SK-N-SH (cell line): ENCODE results near the gene C8G. TPM values are rescaled to one million over a fixed set of nuclear protein-coding genes. Genes with fewer than 3 reads are reported as not detected.

Experiments used
- CTCF ChIA-PET: fragments of 300-600, 350-600 bp; formaldehyde crosslinking; extraction: SDS; loops from one replicate; lab custom pipeline; 2021; lab: Yijun Ruan, JAX
- POLR2A ChIA-PET: fragments of 350-600 bp; sonication (Branson Sonifier 250); formaldehyde crosslinking; extraction: SDS; loops from one replicate; lab custom pipeline; 2020; ENCODE audit warnings: antibody characterized with exemption, inconsistent platforms; lab: Yijun Ruan, JAX
- DNase-seq: peaks from one replicate; pipeline ENCODE4 v3.0.0; 2012
- H2AFZ ChIP-seq: fragments of 200-600 bp; sonication (generic); 2 replicates; pipeline ENCODE4 v1.8.1; 2016; ENCODE audit warnings: antibody characterized with exemption, mild to moderate bottlenecking, low read depth
- H3F3A ChIP-seq: fragments of 200-600 bp; sonication (generic); replicated peaks from 2 replicates; pipeline ENCODE3; 2016; ENCODE audit warnings: antibody characterized with exemption, mild to moderate bottlenecking; ENCODE audit not compliant: insufficient read depth
- H3K27ac ChIP-seq, 2 experiments: fragments of 200-500 bp in 1 of 2; fragments of 200-600 bp in 1 of 2; sonication (Bioruptor generic) in 1 of 2; sonication (generic), shearing (Covaris generic) in 1 of 2; 2 replicates each; pipeline versions ENCODE4 v1.5.1 to v1.6.1; 2014 to 2016; ENCODE audit warnings: low read depth in 2 of 2, inconsistent platforms in 1 of 2, low read length in 1 of 2, mild to moderate bottlenecking in 1 of 2, mixed read lengths in 1 of 2
- H3K27me3 ChIP-seq: fragments of 200-600 bp; sonication (generic), shearing (Covaris generic); 2 replicates; pipeline ENCODE4 v1.6.1; 2016; ENCODE audit warnings: mixed run types; ENCODE audit not compliant: insufficient read depth
- H3K36me3 ChIP-seq, 2 experiments: fragments of 200-500 bp in 1 of 2; fragments of 200-600 bp in 1 of 2; sonication (Bioruptor generic) in 1 of 2; sonication (generic) in 1 of 2; replicated peaks in 1 of 2; 2 replicates each; pipeline versions ENCODE3 to v1.5.1; 2014 to 2016; ENCODE audit warnings: low read length in 1 of 2, mild to moderate bottlenecking in 1 of 2; ENCODE audit not compliant: insufficient read depth in 2 of 2, control insufficient read depth in 1 of 2
- H3K4me1 ChIP-seq, 2 experiments: fragments of 200-500 bp in 1 of 2; fragments of 200-600 bp in 1 of 2; sonication (Bioruptor generic) in 1 of 2; sonication (generic), shearing (Covaris generic) in 1 of 2; 2 replicates each; pipeline versions ENCODE4 v1.5.1 to v1.6.1; 2014 to 2016; ENCODE audit warnings: low read depth in 1 of 2, low read length in 1 of 2, mixed run types in 1 of 2; ENCODE audit not compliant: insufficient read depth in 2 of 2, control insufficient read depth in 1 of 2
- H3K4me2 ChIP-seq: fragments of 200-600 bp; sonication (generic), shearing (Covaris generic); 2 replicates; pipeline ENCODE4 v1.6.1; 2017; ENCODE audit warnings: mixed run types
- H3K4me3 ChIP-seq, 2 experiments: fragments of 200-500 bp in 1 of 2; fragments of 200-600 bp in 1 of 2; sonication (Bioruptor generic) in 1 of 2; sonication (generic), shearing (Covaris generic) in 1 of 2; 2 replicates each; pipeline versions ENCODE4 v1.5.1 to v1.8.1; 2014 to 2016; ENCODE audit warnings: low read depth in 2 of 2, inconsistent platforms in 1 of 2, low read length in 1 of 2, mild to moderate bottlenecking in 1 of 2, mixed read lengths in 1 of 2, moderate library complexity in 1 of 2
- H3K79me2 ChIP-seq: fragments of 200-600 bp; sonication (generic); 2 replicates; pipeline ENCODE4 v1.8.1; 2017; ENCODE audit warnings: mild to moderate bottlenecking; ENCODE audit not compliant: insufficient read depth
- H3K9ac ChIP-seq: fragments of 200-600 bp; sonication (generic); 2 replicates; pipeline ENCODE4 v1.6.1; 2017; ENCODE audit warnings: mixed run types
- H3K9me2 ChIP-seq: fragments of 200-600 bp; sonication (generic); 2 replicates; pipeline ENCODE4 v1.6.1; 2017; ENCODE audit warnings: mixed run types
- H3K9me3 ChIP-seq: fragments of 200-600 bp; sonication (generic); 2 replicates; pipeline ENCODE4 v1.6.1; 2017; ENCODE audit warnings: mixed run types, mild to moderate bottlenecking, moderate library complexity
- H4K20me1 ChIP-seq: fragments of 200-600 bp; sonication (generic); 2 replicates; pipeline ENCODE4 v1.6.1; 2017; ENCODE audit warnings: mild to moderate bottlenecking, mixed run types; ENCODE audit not compliant: insufficient read depth
- ELF1 ChIP-seq: IDR thresholded peaks from 2 replicates; pipeline ENCODE4 v1.4.0; 2012
- EZH2phosphoT487 ChIP-seq: fragments of 200-600 bp; sonication (generic); IDR thresholded peaks from 2 replicates; pipeline ENCODE4 v1.6.1; 2017; ENCODE audit warnings: low read depth, mixed run types, mild to moderate bottlenecking, antibody characterized with exemption, moderate library complexity, borderline replicate concordance
- FOSL2 ChIP-seq: IDR thresholded peaks from 2 replicates; pipeline ENCODE4 v1.4.0; 2012; ENCODE audit warnings: low read depth, mild to moderate bottlenecking, moderate library complexity, borderline replicate concordance
- FOXM1 ChIP-seq: IDR thresholded peaks from 2 replicates; pipeline ENCODE4 v1.4.0; 2012; ENCODE audit warnings: low read depth, mild to moderate bottlenecking
- GATA2 ChIP-seq: sonication (generic); formaldehyde crosslinking; IDR thresholded peaks from 2 replicates; pipeline ENCODE4 v1.5.0; 2020; ENCODE audit warnings: mild to moderate bottlenecking, missing genetic modification reagents
- IRF3 ChIP-seq: fragments of 150-350 bp; IDR thresholded peaks from 2 replicates; pipeline ENCODE4 v1.6.1; 2016; ENCODE audit warnings: mild to moderate bottlenecking, low read depth, low read length
- MEF2A ChIP-seq: IDR thresholded peaks from 2 replicates; pipeline ENCODE4 v1.4.0; 2012; ENCODE audit warnings: low read depth, borderline replicate concordance
- MXI1 ChIP-seq: IDR thresholded peaks from 2 replicates; pipeline ENCODE4 v1.6.1; 2012; ENCODE audit warnings: mild to moderate bottlenecking, low read depth, low read length, improper control_type of control experiment
- NFIC ChIP-seq: IDR thresholded peaks from 2 replicates; pipeline ENCODE4 v1.4.0; 2012; ENCODE audit warnings: borderline replicate concordance
- NRF1 ChIP-seq: IDR thresholded peaks from 2 replicates; pipeline ENCODE4 v1.6.1; 2012; ENCODE audit warnings: low read depth, mild to moderate bottlenecking, low read length
- RAD21 ChIP-seq: IDR thresholded peaks from 2 replicates; pipeline ENCODE4 v1.6.1; 2012; ENCODE audit warnings: mild to moderate bottlenecking, low read length
- RFX5 ChIP-seq: IDR thresholded peaks from 2 replicates; pipeline ENCODE4 v1.6.1; 2012; ENCODE audit warnings: mild to moderate bottlenecking, improper control_type of control experiment, low read length
- SMC3 ChIP-seq: IDR thresholded peaks from 2 replicates; pipeline ENCODE4 v1.6.1; 2012; ENCODE audit warnings: low read depth, low read length, improper control_type of control experiment
- TCF12 ChIP-seq: IDR thresholded peaks from 2 replicates; pipeline ENCODE4 v1.4.0; 2012
- USF2 ChIP-seq: fragments of 150-350 bp; IDR thresholded peaks from 2 replicates; pipeline ENCODE4 v1.6.1; 2017; ENCODE audit warnings: antibody characterized with exemption, low read length, low read depth, borderline replicate concordance
- WGBS: methylation state at CpG from one replicate; pipeline ENCODE4 v1.1.6; 2017; ENCODE audit warnings: low lambda C conversion rate; 5-methylcytosine and 5-hydroxymethylcytosine counted together
- polyA plus RNA-seq, 3 experiments: library from polyadenylated mRNA; depleted of rRNA; stranded (reverse); fragments of >200 nt; gene quantifications; 2 replicates each; pipeline ENCODE4 v1.2.3, GENCODE V29; 2012
- TF ChIP-seq, protein P1 (sequence below): IDR thresholded peaks from 2 replicates; pipeline ENCODE4; 2012
- TF ChIP-seq, protein P2 (sequence below): fragments of 200-600 bp; sonication (generic); IDR thresholded peaks from 2 replicates; pipeline ENCODE4 v1.6.1; 2017; ENCODE audit warnings: antibody characterized with exemption, mild to moderate bottlenecking, moderate library complexity

Gene C8G
- polyA plus RNA-seq, 1 of the 3 experiments (the other 2 are of a cell fraction) = 0.28 TPM

GRCh38 chr9:136931611-136932130 lies 13.4 kb upstream of the C8G start:
- Histone ChIP-seq H3K36me3 (peaks cover 0 to 23% of the 10 kb centered on the region in 2 experiments), H3F3A (peaks cover 4% of the 10 kb centered on the region)
- CTCF ChIA-PET = interaction anchor here (0.6 to 4.2 kb wide), 4 partner anchors 13 to 132 kb away, joined by 3 to 19 read pairs (median 4); partner anchors contain the start of genes C8G and FBXW5
- TF ChIP-seq ELF1 = no peak
- TF ChIP-seq FOSL2 = no peak
- no peak for TF ChIP-seq EZH2phosphoT487
- no peak for TF ChIP-seq SMC3
- no peak for TF ChIP-seq GATA2 (CRISPR knock-in tag)
- TF ChIP-seq, protein P1, sequence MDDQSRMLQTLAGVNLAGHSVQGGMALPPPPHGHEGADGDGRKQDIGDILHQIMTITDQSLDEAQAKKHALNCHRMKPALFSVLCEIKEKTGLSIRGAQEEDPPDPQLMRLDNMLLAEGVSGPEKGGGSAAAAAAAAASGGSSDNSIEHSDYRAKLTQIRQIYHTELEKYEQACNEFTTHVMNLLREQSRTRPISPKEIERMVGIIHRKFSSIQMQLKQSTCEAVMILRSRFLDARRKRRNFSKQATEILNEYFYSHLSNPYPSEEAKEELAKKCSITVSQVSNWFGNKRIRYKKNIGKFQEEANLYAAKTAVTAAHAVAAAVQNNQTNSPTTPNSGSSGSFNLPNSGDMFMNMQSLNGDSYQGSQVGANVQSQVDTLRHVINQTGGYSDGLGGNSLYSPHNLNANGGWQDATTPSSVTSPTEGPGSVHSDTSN = no peak
- no peak for TF ChIP-seq USF2
- no peak for TF ChIP-seq MEF2A
- no peak for TF ChIP-seq FOXM1
- no peak for TF ChIP-seq MXI1
- no peak for TF ChIP-seq IRF3
- TF ChIP-seq, protein P2, sequence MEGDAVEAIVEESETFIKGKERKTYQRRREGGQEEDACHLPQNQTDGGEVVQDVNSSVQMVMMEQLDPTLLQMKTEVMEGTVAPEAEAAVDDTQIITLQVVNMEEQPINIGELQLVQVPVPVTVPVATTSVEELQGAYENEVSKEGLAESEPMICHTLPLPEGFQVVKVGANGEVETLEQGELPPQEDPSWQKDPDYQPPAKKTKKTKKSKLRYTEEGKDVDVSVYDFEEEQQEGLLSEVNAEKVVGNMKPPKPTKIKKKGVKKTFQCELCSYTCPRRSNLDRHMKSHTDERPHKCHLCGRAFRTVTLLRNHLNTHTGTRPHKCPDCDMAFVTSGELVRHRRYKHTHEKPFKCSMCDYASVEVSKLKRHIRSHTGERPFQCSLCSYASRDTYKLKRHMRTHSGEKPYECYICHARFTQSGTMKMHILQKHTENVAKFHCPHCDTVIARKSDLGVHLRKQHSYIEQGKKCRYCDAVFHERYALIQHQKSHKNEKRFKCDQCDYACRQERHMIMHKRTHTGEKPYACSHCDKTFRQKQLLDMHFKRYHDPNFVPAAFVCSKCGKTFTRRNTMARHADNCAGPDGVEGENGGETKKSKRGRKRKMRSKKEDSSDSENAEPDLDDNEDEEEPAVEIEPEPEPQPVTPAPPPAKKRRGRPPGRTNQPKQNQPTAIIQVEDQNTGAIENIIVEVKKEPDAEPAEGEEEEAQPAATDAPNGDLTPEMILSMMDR = no peak
- TF ChIP-seq RAD21 = no peak
- no peak for TF ChIP-seq RFX5
- no peak for TF ChIP-seq NRF1
- TF ChIP-seq TCF12 = no peak
- no peak for TF ChIP-seq NFIC
- TF ChIP-seq, all 33 proteins: peak for 0
- DNase-seq = no peak
- H4K20me1 ChIP-seq = no peaks in the 10 kb centered on the region
- H3K27ac ChIP-seq = no peak overlapping the region
- H3K4me3 ChIP-seq = no peak overlapping the region
- no peak overlapping the region for H2AFZ ChIP-seq
- no peak overlapping the region for H3K4me2 ChIP-seq
- H3K79me2 ChIP-seq = no peaks in the 10 kb centered on the region
- H3K27me3 ChIP-seq = no peaks in the 10 kb centered on the region
- H3K9ac ChIP-seq = no peak overlapping the region
- H3K9me2 ChIP-seq = no peaks in the 10 kb centered on the region
- 100% methylated on average over 2 of the region's 2 CpGs for WGBS
- H3K9me3 ChIP-seq = no peaks in the 10 kb centered on the region
- POLR2A ChIA-PET = no interaction called here
- no peaks in the 10 kb centered on the region; a peak in 1 of 4 replicates for H3K4me1 ChIP-seq
